OCI-LY7 (cell line): ENCODE data around the gene CHRNB2. TPM values are rescaled to one million over a fixed set of nuclear protein-coding genes. Genes with fewer than 3 reads are reported as not detected.

Source experiments
- BruUV-seq: library from RNA; stranded (reverse); fragments of 400-500 nt; replicated peaks from 2 replicates; lab custom pipeline; 2021; lab: Mats Ljungman, UMichigan
- CTCF ChIA-PET: fragments of 300-600 bp; sonication (Branson Sonifier 250); formaldehyde crosslinking; loops from one replicate; lab custom pipeline; 2022; ENCODE audit warnings: antibody characterized with exemption; ENCODE audit not compliant: unreplicated experiment; lab: Charles Lee
- POLR2A ChIA-PET: fragments of 300-600 bp; sonication (Branson Sonifier 250); formaldehyde crosslinking; loops from one replicate; lab custom pipeline; 2022; ENCODE audit warnings: antibody characterized with exemption; lab: Charles Lee
- DNase-seq: peaks from one replicate; pipeline ENCODE4 v3.0.0-alpha.2; 2015; ENCODE audit warnings: low spot score
- H2AFZ ChIP-seq: fragments of 200-600 bp; sonication (generic), shearing (Covaris generic); 2 replicates; pipeline ENCODE4 v1.6.1; 2014; ENCODE audit warnings: mild to moderate bottlenecking, antibody characterized with exemption, low read length, moderate library complexity
- H3K27ac ChIP-seq: fragments of 200-600 bp; sonication (generic); 2 replicates; pipeline ENCODE4 v1.5.1; 2014; ENCODE audit warnings: mixed run types, low read depth, mild to moderate bottlenecking, moderate library complexity, low read length, inconsistent platforms; ENCODE audit not compliant: poor library complexity, severe bottlenecking
- H3K36me3 ChIP-seq: fragments of 200-600 bp; sonication (generic); 2 replicates; pipeline ENCODE4 v1.6.1; 2014; ENCODE audit warnings: mild to moderate bottlenecking, antibody characterized with exemption, low read length, moderate library complexity, mixed read lengths; ENCODE audit not compliant: insufficient read depth
- H3K4me1 ChIP-seq: fragments of 200-600 bp; sonication (generic); 2 replicates; pipeline ENCODE4 v1.5.1; 2014; ENCODE audit warnings: mild to moderate bottlenecking, low read length; ENCODE audit not compliant: insufficient read depth, poor library complexity, severe bottlenecking
- H3K4me2 ChIP-seq: fragments of 200-600 bp; sonication (generic); 2 replicates; pipeline ENCODE4 v1.6.1; 2014; ENCODE audit warnings: mild to moderate bottlenecking, low read length
- H3K4me3 ChIP-seq: fragments of 200-600 bp; sonication (generic); 2 replicates; pipeline ENCODE4 v1.5.1; 2014; ENCODE audit warnings: mild to moderate bottlenecking, low read depth, low read length; ENCODE audit not compliant: poor library complexity, severe bottlenecking
- H3K79me2 ChIP-seq: fragments of 200-600 bp; sonication (generic); 2 replicates; pipeline ENCODE4 v1.6.1; 2016; ENCODE audit warnings: low read depth, mild to moderate bottlenecking, low read length, moderate library complexity, mixed read lengths; ENCODE audit not compliant: insufficient read depth
- H3K9me2 ChIP-seq: fragments of 200-600 bp; sonication (generic); 2 replicates; pipeline ENCODE4 v1.6.1; 2016; ENCODE audit warnings: mild to moderate bottlenecking, low read length, mixed read lengths; ENCODE audit not compliant: insufficient read depth
- H3K9me3 ChIP-seq: fragments of 200-600 bp; sonication (generic); 2 replicates; pipeline ENCODE4 v1.6.1; 2014; ENCODE audit warnings: mild to moderate bottlenecking, mixed run types, low read length, mixed read lengths
- H4K20me1 ChIP-seq: fragments of 200-600 bp; sonication (generic); 2 replicates; pipeline ENCODE4 v1.6.1; 2014; ENCODE audit warnings: mild to moderate bottlenecking, antibody characterized with exemption, low read length, moderate library complexity, mixed read lengths; ENCODE audit not compliant: insufficient read depth
- EZH2phosphoT487 ChIP-seq: fragments of 200-600 bp; sonication (generic); IDR thresholded peaks from 2 replicates; pipeline ENCODE4 v1.6.1; 2018; ENCODE audit warnings: low read depth, borderline replicate concordance, mild to moderate bottlenecking, mixed run types, antibody characterized with exemption, low read length, moderate library complexity, mixed read lengths
- intact Hi-C: fragments of 100-400 bp; cut with micrococcal nuclease; formaldehyde crosslinking; loops from one replicate; pipeline ENCODE4 v1.10.0; 2022; ENCODE audit not compliant: unreplicated experiment
- total RNA-seq, 2 experiments: library from RNA; depleted of rRNA in 1 of 2; stranded (reverse); fragments of >200 nt in 1 of 2; shearing (Covaris generic) in 1 of 2; gene quantifications; 2 replicates each; pipeline ENCODE4 v1.2.3, GENCODE V29; 2014 to 2022
- TF ChIP-seq, protein P1 (sequence below): fragments of 200-600 bp; sonication (generic); conservative IDR thresholded peaks from 2 replicates; pipeline ENCODE4 v1.5.1; 2014; ENCODE audit warnings: mild to moderate bottlenecking, antibody characterized with exemption, low read length, moderate library complexity, mixed read lengths

The CHRNB2 gene
- total RNA-seq, 2 experiments from 2014 or later, result 0.13 to 0.42 TPM

DNA sequence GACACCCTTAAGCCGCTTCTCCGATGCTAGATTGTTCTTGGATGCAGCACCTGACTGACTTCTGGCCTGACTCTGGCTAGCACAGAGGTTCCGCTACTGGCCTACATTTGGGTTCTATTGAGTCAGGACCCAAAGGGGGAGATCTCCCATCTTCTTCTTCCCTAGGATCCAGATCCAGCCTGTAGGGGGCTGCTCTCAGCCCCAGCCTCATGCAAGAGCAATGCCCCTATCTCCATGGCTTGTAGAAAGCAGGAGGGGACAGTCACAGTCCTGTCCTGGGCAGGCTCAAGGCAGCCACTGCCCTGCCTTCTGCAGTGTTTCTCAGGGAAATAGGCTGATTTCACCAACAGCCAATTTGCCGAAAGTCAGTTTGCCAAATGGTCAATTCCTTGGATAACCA lies 46.7 kb downstream of the CHRNB2 start:
- Histone ChIP-seq H3K9me2 (no peaks in the 10 kb centered on the region), H3K4me3 (no peak overlapping the region), H3K9me3 (no peaks in the 10 kb centered on the region), H3K79me2 (peaks cover 82% of the 10 kb centered on the region), H3K4me1 (peaks cover 11% of the 10 kb centered on the region), H3K36me3 (peaks cover 10% of the 10 kb centered on the region), H3K4me2 (no peak overlapping the region), H2AFZ (no peak overlapping the region), H3K27ac (no peak overlapping the region), H4K20me1 (0 out of 2 replicates have a peak, but pooled peaks cover 5% of the 10 kb centered on the region)
- ChIA-PET POLR2A (no interaction called here), CTCF (no interaction called here)
- no peak for DNase-seq
- intact Hi-C loops, result no loop called here
- no TSS peak for BruUV-seq
- TF ChIP-seq, protein P1, sequence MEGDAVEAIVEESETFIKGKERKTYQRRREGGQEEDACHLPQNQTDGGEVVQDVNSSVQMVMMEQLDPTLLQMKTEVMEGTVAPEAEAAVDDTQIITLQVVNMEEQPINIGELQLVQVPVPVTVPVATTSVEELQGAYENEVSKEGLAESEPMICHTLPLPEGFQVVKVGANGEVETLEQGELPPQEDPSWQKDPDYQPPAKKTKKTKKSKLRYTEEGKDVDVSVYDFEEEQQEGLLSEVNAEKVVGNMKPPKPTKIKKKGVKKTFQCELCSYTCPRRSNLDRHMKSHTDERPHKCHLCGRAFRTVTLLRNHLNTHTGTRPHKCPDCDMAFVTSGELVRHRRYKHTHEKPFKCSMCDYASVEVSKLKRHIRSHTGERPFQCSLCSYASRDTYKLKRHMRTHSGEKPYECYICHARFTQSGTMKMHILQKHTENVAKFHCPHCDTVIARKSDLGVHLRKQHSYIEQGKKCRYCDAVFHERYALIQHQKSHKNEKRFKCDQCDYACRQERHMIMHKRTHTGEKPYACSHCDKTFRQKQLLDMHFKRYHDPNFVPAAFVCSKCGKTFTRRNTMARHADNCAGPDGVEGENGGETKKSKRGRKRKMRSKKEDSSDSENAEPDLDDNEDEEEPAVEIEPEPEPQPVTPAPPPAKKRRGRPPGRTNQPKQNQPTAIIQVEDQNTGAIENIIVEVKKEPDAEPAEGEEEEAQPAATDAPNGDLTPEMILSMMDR, result peak; percentile 21; the same call in 1 of the 2 replicates
- no peak for TF ChIP-seq EZH2phosphoT487

DNA sequence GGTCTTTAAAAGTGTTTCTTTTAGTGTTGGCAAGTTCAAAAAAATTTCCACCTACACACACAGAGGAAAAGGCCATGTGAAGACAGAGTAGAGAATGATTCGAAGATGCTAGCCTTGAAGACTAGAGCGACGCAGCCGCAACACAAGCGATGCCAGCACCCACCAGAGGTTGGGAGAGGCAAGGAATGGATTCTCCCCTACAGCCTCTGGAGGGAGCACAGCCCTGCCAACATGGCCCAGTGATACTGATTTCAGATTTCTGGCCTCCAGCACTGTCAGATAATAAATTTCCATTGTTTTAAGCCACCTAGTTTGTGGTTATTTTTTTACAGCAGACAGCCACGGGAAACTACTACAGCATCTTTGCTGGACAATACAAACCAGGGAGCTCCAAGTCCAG lies 47.3 kb downstream of the CHRNB2 start:
- Histone ChIP-seq H2AFZ (no peak overlapping the region), H3K4me3 (no peak overlapping the region), H3K79me2 (peaks cover 82% of the 10 kb centered on the region), H3K4me1 (peaks cover 8% of the 10 kb centered on the region), H3K27ac (no peak overlapping the region), H3K4me2 (no peak overlapping the region), H3K9me2 (no peaks in the 10 kb centered on the region), H4K20me1 (0 out of 2 replicates have a peak, but pooled peaks cover 5% of the 10 kb centered on the region), H3K36me3 (peaks cover 14% of the 10 kb centered on the region), H3K9me3 (no peaks in the 10 kb centered on the region)
- CTCF ChIA-PET, result no interaction called here
- no TSS peak for BruUV-seq
- intact Hi-C loops, result no loop called here
- DNase-seq, result no peak
- POLR2A ChIA-PET, result no interaction called here
- no peak for TF ChIP-seq EZH2phosphoT487
- TF ChIP-seq, protein P1, result no peak

DNA sequence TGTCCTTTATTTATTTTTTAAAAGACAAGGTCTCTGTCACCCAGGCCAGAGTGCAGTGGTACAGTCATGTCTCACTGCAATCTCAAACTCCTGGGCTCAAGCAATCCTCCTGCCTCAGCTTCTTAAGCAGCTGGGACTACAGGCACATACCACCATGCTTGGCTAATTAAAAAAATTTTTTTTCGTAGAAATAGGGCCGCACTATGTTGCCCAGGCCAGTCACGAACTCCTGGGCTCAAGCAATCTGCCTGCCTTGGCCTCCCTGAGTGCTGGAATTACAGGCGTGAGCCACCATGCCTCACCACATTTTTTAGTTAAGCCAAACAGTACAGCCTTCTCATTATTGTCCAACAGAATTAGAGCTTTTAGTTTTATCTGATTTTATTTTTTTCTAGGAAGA lies 47.8 kb downstream of the CHRNB2 start:
- Histone ChIP-seq H3K9me3 (no peaks in the 10 kb centered on the region), H3K79me2 (peaks cover 82% of the 10 kb centered on the region), H3K4me2 (no peak overlapping the region), H3K27ac (no peak overlapping the region), H2AFZ (no peak overlapping the region), H3K36me3 (peaks cover 14% of the 10 kb centered on the region), H3K4me1 (peaks cover 4% of the 10 kb centered on the region), H3K9me2 (no peaks in the 10 kb centered on the region), H3K4me3 (no peak overlapping the region), H4K20me1 (0 out of 2 replicates have a peak, but pooled peaks cover 5% of the 10 kb centered on the region)
- CTCF ChIA-PET, result no interaction called here
- no peak for TF ChIP-seq EZH2phosphoT487
- TF ChIP-seq, protein P1, result no peak
- intact Hi-C loops, result no loop called here
- no peak for DNase-seq
- POLR2A ChIA-PET, result no interaction called here
- no TSS peak for BruUV-seq
